HG02798 (cell line): Measurements from ENCODE around the gene GPR4.

Experiments
- ATAC-seq: cut with Tn5 transposase; IDR thresholded peaks from one replicate; pipeline ENCODE4 v1.9.1; 2021; ENCODE audit warnings: mild to moderate bottlenecking; ENCODE audit not compliant: unreplicated experiment, poor library complexity

Gene GPR4

GRCh38 chr19:45560038-45560437 lies 42.0 kb downstream of the GPR4 start:
- no peak for ATAC-seq

GRCh38 chr19:45558399-45558878 lies 43.6 kb downstream of the GPR4 start:
- ATAC-seq: no peak

DNA sequence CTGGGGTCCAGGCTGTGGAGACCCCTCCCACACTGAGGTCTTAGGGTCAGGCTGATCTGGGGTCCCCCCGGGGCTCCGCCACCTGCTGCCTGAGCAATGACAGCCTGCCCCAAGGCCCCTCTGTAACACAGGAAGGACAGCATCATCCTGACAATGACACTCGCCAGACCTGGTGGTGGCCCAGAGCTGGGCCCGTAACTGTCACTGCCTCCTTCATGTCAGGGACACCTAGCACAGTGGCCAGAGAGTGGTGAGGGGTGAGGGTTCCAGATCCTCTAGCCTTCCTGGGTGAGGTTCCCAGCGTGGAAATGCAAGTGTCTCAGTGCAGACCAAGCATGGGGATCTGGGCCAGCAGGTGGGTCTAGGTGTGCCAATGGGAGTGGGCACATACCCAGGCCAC lies 45.2 kb downstream of the GPR4 start:
- ATAC-seq: no peak

GRCh38 chr19:45554481-45554880 lies 47.5 kb downstream of the GPR4 start:
- ATAC-seq: no peak

GRCh38 chr19:45553464-45553863 lies 48.5 kb downstream of the GPR4 start:
- no peak for ATAC-seq

- no peak for ATAC-seq
Observed at GRCh38 chr19:45547965-45548609, 53.9 kb downstream of the GPR4 start.

DNA sequence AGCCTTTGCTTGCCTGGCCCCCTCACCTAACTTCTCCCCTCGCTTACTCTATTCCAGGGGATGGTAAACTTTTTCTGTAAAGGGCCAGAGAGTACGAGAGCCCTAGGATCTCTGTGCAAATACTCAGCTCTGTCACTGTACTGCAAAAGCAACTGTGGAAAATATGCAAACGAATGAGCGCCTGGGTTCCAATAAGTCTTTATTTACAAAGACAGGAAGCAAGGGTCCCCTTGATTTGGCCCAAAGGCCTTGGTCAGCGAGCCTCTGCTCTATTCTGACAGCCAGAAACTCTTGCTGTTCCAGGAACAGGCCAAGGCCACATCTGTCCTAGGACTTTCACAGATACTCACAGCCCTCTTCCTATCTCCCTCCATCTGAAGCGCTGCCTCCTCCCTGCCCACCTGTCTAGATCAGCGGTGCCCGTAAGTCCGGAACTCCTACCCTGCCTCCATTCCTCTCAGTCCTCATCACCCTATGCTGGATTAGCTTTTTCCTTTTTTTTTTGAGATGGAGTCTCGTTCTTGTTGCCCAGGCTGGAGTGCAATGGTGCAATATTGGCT lies 54.7 kb downstream of the GPR4 start:
- no peak for ATAC-seq

DNA sequence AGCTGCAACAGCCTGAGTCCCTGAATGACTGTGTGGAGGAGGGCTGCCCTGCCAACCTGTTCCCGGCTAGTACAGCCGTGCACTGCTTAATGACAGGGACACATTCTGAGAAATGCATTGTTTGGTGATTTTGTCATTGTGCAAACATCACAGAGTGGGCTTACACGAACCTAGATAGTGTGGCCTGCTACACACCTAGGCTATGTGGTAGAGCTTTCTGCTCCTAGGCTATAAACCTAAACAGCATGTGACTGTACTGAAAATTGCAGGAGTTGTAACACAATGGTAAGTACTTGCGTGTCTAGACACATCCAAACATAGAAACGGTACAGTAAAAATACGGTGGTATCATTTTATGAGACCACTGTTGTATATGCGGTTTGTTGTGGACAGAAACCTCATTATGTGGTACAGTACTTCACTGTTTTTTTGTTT lies 59.8 kb downstream of the GPR4 start:
- ATAC-seq: no peak
